ENCODE results near the gene EGLN3.

- TF ChIP-seq CTCF (IDR thresholded peaks at IDR 0.05 in 4 of 5, conservative IDR thresholded peaks at IDR 0.05 in 1 of 5): no peak
- no peak for TF ChIP-seq POLR2A (IDR thresholded peaks at IDR 0.05)
These were observed 1.9 kb downstream of the EGLN3 start for GRCh38 chr14:33948869-33949408.
